ENCODE results near the gene PPP3CB. TPM values are rescaled to one million over a fixed set of nuclear protein-coding genes. Genes with fewer than 3 reads are reported as not detected.

Gene PPP3CB
- total RNA-seq, 1 donor from 2014 or later = 47.0 TPM

DNA sequence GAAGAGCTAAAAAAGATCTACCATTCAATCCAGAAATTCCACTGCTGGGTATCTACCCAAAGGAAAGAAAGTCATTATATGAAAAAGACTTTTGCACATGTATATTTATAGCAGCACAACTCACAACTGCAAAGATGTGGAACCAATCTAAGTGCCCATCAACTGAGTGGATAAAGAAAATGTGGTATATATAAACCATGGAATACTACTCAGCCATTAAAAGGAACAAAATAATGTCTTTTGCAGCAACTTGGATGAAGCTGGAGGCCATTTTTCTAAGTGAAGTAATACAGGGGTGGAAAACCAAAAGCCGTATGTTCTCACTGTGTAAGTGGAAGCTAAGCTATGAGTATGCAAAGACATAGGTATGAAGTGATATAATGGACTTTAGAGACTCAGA is 84.9 kb downstream of the PPP3CB start:
- Mint-ChIP-seq H3K9me3 (no peaks in the 10 kb centered on the region), H3K4me1 (peaks cover 10% of the 10 kb centered on the region), H3K4me3 (no peak overlapping the region), H3K36me3 (peaks cover 4% of the 10 kb centered on the region), H3K27ac (no peak overlapping the region), H3K27me3 (ENCODE audit: insufficient read depth, low read depth) (no peaks in the 10 kb centered on the region)
- no peak for DNase-seq (ENCODE audit: low spot score)
- Histone ChIP-seq H4K20me1 (ENCODE audit: low read depth) (peaks cover 8% of the 10 kb centered on the region), H3K4me2 (no peak overlapping the region), H3F3A (ENCODE audit: low read depth) (peaks cover 11% of the 10 kb centered on the region), H2AFZ (replicated peaks) (no peak overlapping the region), H3K4me3 (no peak overlapping the region), H3K27ac (no peak overlapping the region), H3K4me1 (no peaks in the 10 kb centered on the region), H3K9ac (no peak overlapping the region), H3K27me3 (no peaks in the 10 kb centered on the region), H3K9me3 (ENCODE audit: low read depth) (no peaks in the 10 kb centered on the region), H3K36me3 (no peaks in the 10 kb centered on the region), H3K79me2 (ENCODE audit: low read depth) (peaks cover 75% of the 10 kb centered on the region)
- no peak for TF ChIP-seq EZH2phosphoT487 (IDR thresholded peaks at IDR 0.05)
- TF ChIP-seq EZH2 (IDR thresholded peaks at IDR 0.05) = no peak
- TF ChIP-seq, protein P1, sequence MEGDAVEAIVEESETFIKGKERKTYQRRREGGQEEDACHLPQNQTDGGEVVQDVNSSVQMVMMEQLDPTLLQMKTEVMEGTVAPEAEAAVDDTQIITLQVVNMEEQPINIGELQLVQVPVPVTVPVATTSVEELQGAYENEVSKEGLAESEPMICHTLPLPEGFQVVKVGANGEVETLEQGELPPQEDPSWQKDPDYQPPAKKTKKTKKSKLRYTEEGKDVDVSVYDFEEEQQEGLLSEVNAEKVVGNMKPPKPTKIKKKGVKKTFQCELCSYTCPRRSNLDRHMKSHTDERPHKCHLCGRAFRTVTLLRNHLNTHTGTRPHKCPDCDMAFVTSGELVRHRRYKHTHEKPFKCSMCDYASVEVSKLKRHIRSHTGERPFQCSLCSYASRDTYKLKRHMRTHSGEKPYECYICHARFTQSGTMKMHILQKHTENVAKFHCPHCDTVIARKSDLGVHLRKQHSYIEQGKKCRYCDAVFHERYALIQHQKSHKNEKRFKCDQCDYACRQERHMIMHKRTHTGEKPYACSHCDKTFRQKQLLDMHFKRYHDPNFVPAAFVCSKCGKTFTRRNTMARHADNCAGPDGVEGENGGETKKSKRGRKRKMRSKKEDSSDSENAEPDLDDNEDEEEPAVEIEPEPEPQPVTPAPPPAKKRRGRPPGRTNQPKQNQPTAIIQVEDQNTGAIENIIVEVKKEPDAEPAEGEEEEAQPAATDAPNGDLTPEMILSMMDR (IDR thresholded peaks at IDR 0.05) = no peak

DNA sequence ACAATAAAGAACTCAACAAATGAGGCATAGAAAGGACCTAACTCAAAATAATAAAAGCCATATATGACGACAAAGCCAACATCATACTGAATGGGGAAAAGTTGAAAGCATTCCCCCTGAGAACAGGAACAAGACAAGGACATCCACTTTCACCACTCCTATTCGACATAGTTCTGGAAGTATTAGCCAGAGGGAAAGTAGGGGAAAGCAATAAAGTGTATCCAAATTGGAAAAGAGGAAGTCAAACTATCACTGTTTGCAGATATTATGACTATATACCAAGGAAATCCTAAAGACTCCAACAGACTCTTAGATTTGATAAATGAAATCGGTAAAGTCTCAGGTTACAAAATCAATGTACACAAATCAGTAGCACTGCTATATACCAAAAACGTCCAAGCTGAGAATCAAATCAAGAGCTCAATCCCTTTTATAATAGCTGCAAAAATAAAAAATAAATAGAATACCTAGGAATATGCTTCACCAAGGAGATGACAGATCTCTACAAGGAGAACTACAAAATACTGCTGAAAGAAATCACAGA is 86.8 kb downstream of the PPP3CB start:
- no peaks in the 10 kb centered on the region for H3K9me3 ChIP-seq (ENCODE audit: low read depth)
- H3K79me2 ChIP-seq (ENCODE audit: low read depth) = peaks cover 92% of the 10 kb centered on the region
- Mint-ChIP-seq H3K27me3 (ENCODE audit: insufficient read depth, low read depth) (no peaks in the 10 kb centered on the region), H3K36me3 (peaks cover 4% of the 10 kb centered on the region), H3K4me3 (no peak overlapping the region), H3K9me3 (no peaks in the 10 kb centered on the region), H3K27ac (no peak overlapping the region), H3K4me1 (peaks cover 7% of the 10 kb centered on the region)
- no peaks in the 10 kb centered on the region for H3K4me1 ChIP-seq
- H3K36me3 ChIP-seq = no peaks in the 10 kb centered on the region
- peaks cover 8% of the 10 kb centered on the region for H4K20me1 ChIP-seq (ENCODE audit: low read depth)
- H3K27ac ChIP-seq = no peak overlapping the region
- no peak for DNase-seq (ENCODE audit: low spot score)
- H3K4me2 ChIP-seq = no peak overlapping the region
- no peak overlapping the region for H3K4me3 ChIP-seq
- TF ChIP-seq EZH2phosphoT487 (IDR thresholded peaks at IDR 0.05) (no peak), EZH2 (IDR thresholded peaks at IDR 0.05) (no peak)
- TF ChIP-seq, protein P1 (IDR thresholded peaks at IDR 0.05) = no peak
- H2AFZ ChIP-seq (replicated peaks) = no peak overlapping the region
- peaks cover 8% of the 10 kb centered on the region for H3F3A ChIP-seq (ENCODE audit: low read depth)
- no peak overlapping the region for H3K9ac ChIP-seq
- no peaks in the 10 kb centered on the region for H3K27me3 ChIP-seq

DNA sequence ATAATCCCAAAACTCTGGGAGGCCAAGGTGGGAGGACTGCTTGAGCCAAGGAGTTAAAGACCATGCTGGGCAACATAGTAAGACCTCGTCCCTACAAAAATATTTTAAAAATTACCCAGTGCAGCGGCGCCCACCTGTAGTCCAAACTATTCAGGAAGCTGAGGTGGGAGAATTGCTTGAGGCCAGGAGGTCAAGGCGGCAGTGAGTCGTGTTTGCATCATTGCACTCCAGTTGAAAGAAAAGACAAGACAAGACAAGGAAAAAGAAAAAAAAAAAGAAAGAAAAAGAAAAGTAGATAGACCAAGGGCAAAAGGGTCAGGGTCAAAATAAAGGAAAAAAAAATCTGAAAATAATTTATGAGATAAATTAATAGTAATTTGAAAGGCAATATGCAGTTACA is 87.8 kb downstream of the PPP3CB start:
- H3F3A ChIP-seq (ENCODE audit: low read depth) = peaks cover 3% of the 10 kb centered on the region
- H3K36me3 Mint-ChIP-seq = peaks cover 4% of the 10 kb centered on the region
- no peaks in the 10 kb centered on the region for H3K9me3 ChIP-seq (ENCODE audit: low read depth)
- peaks cover 4% of the 10 kb centered on the region for H3K4me1 Mint-ChIP-seq
- H3K27me3 ChIP-seq = no peaks in the 10 kb centered on the region
- H3K4me1 ChIP-seq = no peaks in the 10 kb centered on the region
- no peak overlapping the region for H3K27ac Mint-ChIP-seq
- no peak for TF ChIP-seq EZH2 (IDR thresholded peaks at IDR 0.05)
- TF ChIP-seq, protein P1 (IDR thresholded peaks at IDR 0.05) = no peak
- TF ChIP-seq EZH2phosphoT487 (IDR thresholded peaks at IDR 0.05) = no peak
- no peaks in the 10 kb centered on the region for H3K36me3 ChIP-seq
- H3K79me2 ChIP-seq (ENCODE audit: low read depth) = peaks cover 98% of the 10 kb centered on the region
- no peak overlapping the region for H3K4me2 ChIP-seq
- H3K4me3 ChIP-seq = no peak overlapping the region
- H3K9me3 Mint-ChIP-seq = no peaks in the 10 kb centered on the region
- H2AFZ ChIP-seq (replicated peaks) = no peak overlapping the region
- H4K20me1 ChIP-seq (ENCODE audit: low read depth) = peaks cover 8% of the 10 kb centered on the region
- H3K27me3 Mint-ChIP-seq (ENCODE audit: insufficient read depth, low read depth) = no peaks in the 10 kb centered on the region
- H3K27ac ChIP-seq = no peak overlapping the region
- H3K4me3 Mint-ChIP-seq = no peak overlapping the region
- DNase-seq (ENCODE audit: low spot score) = no peak
- H3K9ac ChIP-seq = no peak overlapping the region

Measured in neural progenitor cell (in vitro differentiated cells).